Activated T-helper 17 cell treated with anti-CD3 and anti-CD28 coated beads, Interleukin-2, amount 50 U/mL, for 72 hours (primary cell): Measurements from ENCODE around the gene N4BP3. TPM values are rescaled to one million over a fixed set of nuclear protein-coding genes. Genes with fewer than 3 reads are reported as not detected.
A peak's percentile ranks its signal among the peaks of the same experiment; 100 is the strongest.
"Not testable (repeated sequence)": the region's sequence is repeated elsewhere in the genome, so short reads cannot be mapped to it uniquely, and the experiment has no call there.

Source experiments
- ATAC-seq: fragments of 150-1000 bp; cut with Tn5 transposase; replicated peaks from 2 replicates; pipeline ENCODE4 v1.10.0; 2021; ENCODE audit warnings: mild to moderate bottlenecking, moderate library complexity
- H3K27ac Mint-ChIP-seq: one replicate; pipeline ENCODE4 v1.8.0; 2022; ENCODE audit warnings: mixed read lengths
- H3K27me3 Mint-ChIP-seq: one replicate; pipeline ENCODE4 v1.8.0; 2022; ENCODE audit warnings: mixed read lengths
- H3K36me3 Mint-ChIP-seq: one replicate; pipeline ENCODE4 v1.8.0; 2022; ENCODE audit warnings: low read depth, mild to moderate bottlenecking, mixed read lengths
- H3K4me1 Mint-ChIP-seq: one replicate; pipeline ENCODE4 v1.8.0; 2022; ENCODE audit warnings: mixed read lengths
- H3K4me3 Mint-ChIP-seq: one replicate; pipeline ENCODE4 v1.8.0; 2022; ENCODE audit warnings: mild to moderate bottlenecking, mixed read lengths
- H3K9me3 Mint-ChIP-seq: one replicate; pipeline ENCODE4 v1.8.0; 2022; ENCODE audit warnings: mixed read lengths
- total RNA-seq, 2 donors: library from RNA; stranded (reverse); gene quantifications; one replicate each; pipeline ENCODE4 v1.2.3, GENCODE V29; 2022

The N4BP3 gene
- total RNA-seq = 1 to 10 TPM; 3.7 to 8.1 TPM

- Mint-ChIP-seq H3K27me3 (no peaks in the 10 kb centered on the region), H3K4me3 (peak within 1 kb of the TSS; percentile 96), H3K36me3 (peaks cover 4% of the 10 kb centered on the region), H3K9me3 (no peaks in the 10 kb centered on the region), H3K4me1 (peaks cover 13% of the 10 kb centered on the region), H3K27ac (peak within 1 kb of the TSS; percentile 85)
- ATAC-seq = peak; percentile 87
These were observed at the start of gene N4BP3 for GRCh38 chr5:178113141-178113787. Gene N4BP3 (plus strand): TSS chr5:178113532. CDS start chr5:178119584, 6,052 bp downstream.

GRCh38 chr5:178067755-178068154 is 45.6 kb upstream of the N4BP3 start:
- ATAC-seq = no peak
- no peak overlapping the region for H3K4me3 Mint-ChIP-seq
- H3K27ac Mint-ChIP-seq = no peak overlapping the region
- no peaks in the 10 kb centered on the region for H3K4me1 Mint-ChIP-seq
- no peaks in the 10 kb centered on the region for H3K36me3 Mint-ChIP-seq
- no peaks in the 10 kb centered on the region for H3K27me3 Mint-ChIP-seq
- no peaks in the 10 kb centered on the region for H3K9me3 Mint-ChIP-seq

- no peak for ATAC-seq
- H3K36me3 Mint-ChIP-seq = no peaks in the 10 kb centered on the region
These were observed 45.0 kb upstream of the N4BP3 start for GRCh38 chr5:178068293-178068692.

GRCh38 chr5:178069909-178070308 is 43.4 kb upstream of the N4BP3 start:
- ATAC-seq = peak; percentile 31
- no peak overlapping the region for H3K27ac Mint-ChIP-seq
- no peaks in the 10 kb centered on the region for H3K27me3 Mint-ChIP-seq
- no peaks in the 10 kb centered on the region for H3K4me1 Mint-ChIP-seq
- no peaks in the 10 kb centered on the region for H3K9me3 Mint-ChIP-seq
- H3K36me3 Mint-ChIP-seq = no peaks in the 10 kb centered on the region
- H3K4me3 Mint-ChIP-seq = no peak overlapping the region

More at GRCh38 chr5:178068293-178068692, 45.0 kb upstream of the N4BP3 start:
- H3K4me3 Mint-ChIP-seq = no peak overlapping the region
- H3K9me3 Mint-ChIP-seq = no peaks in the 10 kb centered on the region
- no peak overlapping the region for H3K27ac Mint-ChIP-seq
- H3K4me1 Mint-ChIP-seq = no peaks in the 10 kb centered on the region
- no peaks in the 10 kb centered on the region for H3K27me3 Mint-ChIP-seq

- Mint-ChIP-seq H3K4me1 (no peaks in the 10 kb centered on the region), H3K9me3 (no peaks in the 10 kb centered on the region), H3K4me3 (no peak overlapping the region), H3K27me3 (no peaks in the 10 kb centered on the region), H3K36me3 (no peaks in the 10 kb centered on the region), H3K27ac (no peak overlapping the region)
- no peak for ATAC-seq
These were observed 42.2 kb upstream of the N4BP3 start for GRCh38 chr5:178071108-178071507.

GRCh38 chr5:178072749-178073148 is 40.6 kb upstream of the N4BP3 start:
- Mint-ChIP-seq H3K4me3 (no peak overlapping the region), H3K4me1 (no peaks in the 10 kb centered on the region), H3K27me3 (no peaks in the 10 kb centered on the region), H3K36me3 (no peaks in the 10 kb centered on the region), H3K9me3 (no peaks in the 10 kb centered on the region), H3K27ac (no peak overlapping the region)
- no peak for ATAC-seq

GRCh38 chr5:178074266-178074952 is 38.9 kb upstream of the N4BP3 start:
- H3K36me3 Mint-ChIP-seq = no peaks in the 10 kb centered on the region
- no peak overlapping the region for H3K4me3 Mint-ChIP-seq
- no peak for ATAC-seq
- no peaks in the 10 kb centered on the region for H3K4me1 Mint-ChIP-seq
- H3K27me3 Mint-ChIP-seq = no peaks in the 10 kb centered on the region
- H3K9me3 Mint-ChIP-seq = no peaks in the 10 kb centered on the region
- H3K27ac Mint-ChIP-seq = no peak overlapping the region

GRCh38 chr5:178076965-178077364 is 36.4 kb upstream of the N4BP3 start:
- H3K36me3 Mint-ChIP-seq, H3K27ac Mint-ChIP-seq, H3K4me3 Mint-ChIP-seq, H3K9me3 Mint-ChIP-seq, H3K4me1 Mint-ChIP-seq, H3K27me3 Mint-ChIP-seq, ATAC-seq: not testable (repeated sequence)

GRCh38 chr5:178077751-178078150 is 35.6 kb upstream of the N4BP3 start:
- no peaks in the 10 kb centered on the region for H3K27me3 Mint-ChIP-seq
- H3K4me3 Mint-ChIP-seq = no peak overlapping the region
- no peaks in the 10 kb centered on the region for H3K4me1 Mint-ChIP-seq
- H3K9me3 Mint-ChIP-seq = no peaks in the 10 kb centered on the region
- no peak overlapping the region for H3K27ac Mint-ChIP-seq
- H3K36me3 Mint-ChIP-seq = no peaks in the 10 kb centered on the region
- no peak for ATAC-seq

GRCh38 chr5:178078197-178079010 is 34.9 kb upstream of the N4BP3 start:
- ATAC-seq = no peak
- Mint-ChIP-seq H3K9me3 (no peaks in the 10 kb centered on the region), H3K27me3 (peaks cover 3% of the 10 kb centered on the region), H3K4me1 (no peaks in the 10 kb centered on the region), H3K36me3 (no peaks in the 10 kb centered on the region), H3K27ac (no peak overlapping the region), H3K4me3 (no peak overlapping the region)

- no peak overlapping the region for H3K27ac Mint-ChIP-seq
- H3K9me3 Mint-ChIP-seq = no peaks in the 10 kb centered on the region
- peaks cover 10% of the 10 kb centered on the region for H3K27me3 Mint-ChIP-seq
- H3K36me3 Mint-ChIP-seq = no peaks in the 10 kb centered on the region
- no peak for ATAC-seq
- no peaks in the 10 kb centered on the region for H3K4me1 Mint-ChIP-seq
- H3K4me3 Mint-ChIP-seq = no peak overlapping the region
These were observed 33.3 kb upstream of the N4BP3 start for GRCh38 chr5:178080056-178080455.

- H3K27me3 Mint-ChIP-seq = peaks cover 10% of the 10 kb centered on the region
- H3K9me3 Mint-ChIP-seq = no peaks in the 10 kb centered on the region
- ATAC-seq = no peak
- H3K36me3 Mint-ChIP-seq = no peaks in the 10 kb centered on the region
- H3K27ac Mint-ChIP-seq = no peak overlapping the region
- H3K4me3 Mint-ChIP-seq = no peak overlapping the region
- H3K4me1 Mint-ChIP-seq = no peaks in the 10 kb centered on the region
These were observed 32.5 kb upstream of the N4BP3 start for GRCh38 chr5:178080618-178081410.

- H3K9me3 Mint-ChIP-seq = no peaks in the 10 kb centered on the region
- no peak overlapping the region for H3K4me3 Mint-ChIP-seq
- H3K27me3 Mint-ChIP-seq = peaks cover 10% of the 10 kb centered on the region
- no peak overlapping the region for H3K27ac Mint-ChIP-seq
- no peaks in the 10 kb centered on the region for H3K4me1 Mint-ChIP-seq
- no peak for ATAC-seq
- H3K36me3 Mint-ChIP-seq = no peaks in the 10 kb centered on the region
These were observed 31.6 kb upstream of the N4BP3 start for GRCh38 chr5:178081571-178082243.

- no peak for ATAC-seq
- H3K27me3 Mint-ChIP-seq = peaks cover 10% of the 10 kb centered on the region
- no peaks in the 10 kb centered on the region for H3K9me3 Mint-ChIP-seq
- H3K4me1 Mint-ChIP-seq = no peaks in the 10 kb centered on the region
- no peak overlapping the region for H3K4me3 Mint-ChIP-seq
- H3K36me3 Mint-ChIP-seq = no peaks in the 10 kb centered on the region
- no peak overlapping the region for H3K27ac Mint-ChIP-seq
These were observed 29.4 kb upstream of the N4BP3 start for GRCh38 chr5:178083922-178084321.
